Vagina (tissue), 2 donors: ENCODE results near the gene MACROD2. TPM values are rescaled to one million over a fixed set of nuclear protein-coding genes. Genes with fewer than 3 reads are reported as not detected.
A peak's percentile ranks its signal among the peaks of the same experiment; 100 is the strongest.

Source experiments
- DNase-seq, 2 donors: peaks; one replicate each; pipeline ENCODE4 v3.0.0-alpha.2; 2017; ENCODE audit errors: extremely low spot score in 2 of 2
- H3K27ac ChIP-seq: fragments of 200-600 bp; sonication (generic); one replicate; pipeline ENCODE4 v1.5.1; 2019
- H3K27me3 ChIP-seq: fragments of 200-600 bp; sonication (generic); one replicate; pipeline ENCODE4 v1.5.1; 2019
- H3K36me3 ChIP-seq, 2 donors: fragments of 200-600 bp; sonication (generic); one replicate each; pipeline ENCODE4 v1.5.1; 2017 to 2019
- H3K4me1 ChIP-seq: fragments of 200-600 bp; sonication (generic); one replicate; pipeline ENCODE4 v1.5.1; 2019
- H3K4me3 ChIP-seq, 2 donors: fragments of 200-600 bp; sonication (generic); 1 replicate in 1 of 2; 2 replicates in 1 of 2; pipeline ENCODE4 v1.5.1; 2016 to 2019
- H3K9me3 ChIP-seq: fragments of 200-600 bp; sonication (generic); one replicate; pipeline ENCODE4 v1.5.1; 2019
- CTCF ChIP-seq, 3 experiments: fragments of 450-650 bp in 2 of 3; fragments of 200-600 bp in 1 of 3; sonication (generic) in 1 of 3; IDR thresholded peaks; one replicate each; pipeline ENCODE4 v1.5.1; 2017 to 2019; ENCODE audit warnings: antibody characterized with exemption in 3 of 3, mild to moderate bottlenecking in 2 of 3, moderate library complexity in 2 of 3
- POLR2A ChIP-seq, 2 donors: fragments of 450-650 bp; IDR thresholded peaks; one replicate each; pipeline ENCODE4 v1.6.1; 2017; ENCODE audit warnings: antibody characterized with exemption in 2 of 2, mild to moderate bottlenecking in 2 of 2, moderate library complexity in 2 of 2
- POLR2AphosphoS5 ChIP-seq, 2 donors: sonication (generic); formaldehyde crosslinking; IDR thresholded peaks; one replicate each; pipeline ENCODE4 v1.9.0; 2017; ENCODE audit warnings: antibody characterized with exemption in 2 of 2, mild to moderate bottlenecking in 2 of 2, low read depth in 1 of 2; ENCODE audit not compliant: insufficient read depth in 1 of 2
- intact Hi-C: fragments of 100-400 bp; cut with DNase I; formaldehyde crosslinking; loops from one replicate; pipeline ENCODE4 v1.15.1; 2023
- total RNA-seq: library from RNA; depleted of rRNA; stranded (reverse); fragments of >200 nt; gene quantifications from one replicate; pipeline ENCODE4 v1.2.3, GENCODE V29; 2016

Gene MACROD2
- total RNA-seq, 1 donor from 2014 or later, result 12.5 TPM

GRCh38 chr20:14948416-14948815, 953.1 kb downstream of the MACROD2 start:
- H3K9me3 ChIP-seq, result no peaks in the 10 kb centered on the region
- TF ChIP-seq POLR2AphosphoS5 (IDR thresholded peaks at IDR 0.05; ENCODE audit: insufficient read depth in 1 of 2, low read depth in 1 of 2), result no peak
- TF ChIP-seq CTCF (IDR thresholded peaks at IDR 0.05), result no peak
- TF ChIP-seq POLR2A (IDR thresholded peaks at IDR 0.05), result no peak

GRCh38 chr20:14950633-14951032, 955.3 kb downstream of the MACROD2 start:
- Histone ChIP-seq H3K27ac (peak overlapping the region; percentile 79), H3K36me3 (no peaks in the 10 kb centered on the region), H3K9me3 (no peaks in the 10 kb centered on the region), H3K27me3 (no peaks in the 10 kb centered on the region), H3K4me1 (peaks cover 47% of the 10 kb centered on the region), H3K4me3 (no peak overlapping the region)
- TF ChIP-seq POLR2A (IDR thresholded peaks at IDR 0.05) (no peak), CTCF (IDR thresholded peaks at IDR 0.05) (no peak), POLR2AphosphoS5 (IDR thresholded peaks at IDR 0.05; ENCODE audit: insufficient read depth in 1 of 2, low read depth in 1 of 2) (no peak)
- no peak for DNase-seq
- intact Hi-C loops, result no loop called here

More at GRCh38 chr20:14948416-14948815, 953.1 kb downstream of the MACROD2 start:
- Histone ChIP-seq H3K27me3 (no peaks in the 10 kb centered on the region), H3K36me3 (no peaks in the 10 kb centered on the region), H3K4me1 (peaks cover 47% of the 10 kb centered on the region), H3K4me3 (no peak overlapping the region), H3K27ac (no peak overlapping the region)
- DNase-seq, result no peak
- intact Hi-C loops, result no loop called here

GRCh38 chr20:14951105-14951504, 955.8 kb downstream of the MACROD2 start:
- no peaks in the 10 kb centered on the region for H3K27me3 ChIP-seq
- intact Hi-C loops, result no loop called here
- no peaks in the 10 kb centered on the region for H3K9me3 ChIP-seq
- H3K4me3 ChIP-seq, result no peak overlapping the region
- no peaks in the 10 kb centered on the region for H3K36me3 ChIP-seq
- DNase-seq, result no peak
- H3K27ac ChIP-seq, result peak overlapping the region; percentile 79
- peaks cover 47% of the 10 kb centered on the region for H3K4me1 ChIP-seq
- TF ChIP-seq CTCF (IDR thresholded peaks at IDR 0.05) (no peak), POLR2AphosphoS5 (IDR thresholded peaks at IDR 0.05; ENCODE audit: insufficient read depth in 1 of 2, low read depth in 1 of 2) (no peak), POLR2A (IDR thresholded peaks at IDR 0.05) (no peak)

GRCh38 chr20:14951707-14952418, 956.5 kb downstream of the MACROD2 start:
- Histone ChIP-seq H3K4me3 (no peak overlapping the region), H3K9me3 (no peaks in the 10 kb centered on the region), H3K27me3 (no peaks in the 10 kb centered on the region), H3K36me3 (no peaks in the 10 kb centered on the region), H3K27ac (peak overlapping the region; percentile 79), H3K4me1 (peaks cover 47% of the 10 kb centered on the region)
- TF ChIP-seq POLR2AphosphoS5 (IDR thresholded peaks at IDR 0.05; ENCODE audit: insufficient read depth in 1 of 2, low read depth in 1 of 2) (peak in 1 of 2 donors; percentile 12), POLR2A (IDR thresholded peaks at IDR 0.05) (no peak), CTCF (IDR thresholded peaks at IDR 0.05) (no peak)
- intact Hi-C loops, result no loop called here
- no peak for DNase-seq

GRCh38 chr20:14953736-14954135, 958.4 kb downstream of the MACROD2 start:
- DNase-seq, result no peak
- Histone ChIP-seq H3K4me1 (peaks cover 39% of the 10 kb centered on the region), H3K36me3 (no peaks in the 10 kb centered on the region), H3K27me3 (no peaks in the 10 kb centered on the region), H3K27ac (peak overlapping the region; percentile 17), H3K4me3 (no peak overlapping the region), H3K9me3 (no peaks in the 10 kb centered on the region)
- no peak for TF ChIP-seq CTCF (IDR thresholded peaks at IDR 0.05)
- TF ChIP-seq POLR2AphosphoS5 (IDR thresholded peaks at IDR 0.05; ENCODE audit: insufficient read depth in 1 of 2, low read depth in 1 of 2), result no peak
- no peak for TF ChIP-seq POLR2A (IDR thresholded peaks at IDR 0.05)
- intact Hi-C loops, result no loop called here
